ENCODE results near the gene DIAPH2.

GRCh38 chrX:97027384-97027922 lies 342.8 kb downstream of the DIAPH2 start:
- TF ChIP-seq CTCF (IDR thresholded peaks at IDR 0.05) (no peak), POLR2A (IDR thresholded peaks at IDR 0.05) (no peak)
